OCI-LY7 (cell line): Measurements from ENCODE around the gene UBA1. TPM values are rescaled to one million over a fixed set of nuclear protein-coding genes. Genes with fewer than 3 reads are reported as not detected.

ENCODE experiments used
- BruUV-seq: library from RNA; stranded (reverse); fragments of 400-500 nt; replicated peaks from 2 replicates; lab custom pipeline; 2021; lab: Mats Ljungman, UMichigan
- CTCF ChIA-PET: fragments of 300-600 bp; sonication (Branson Sonifier 250); formaldehyde crosslinking; loops from one replicate; lab custom pipeline; 2022; ENCODE audit warnings: antibody characterized with exemption; ENCODE audit not compliant: unreplicated experiment; lab: Charles Lee
- POLR2A ChIA-PET: fragments of 300-600 bp; sonication (Branson Sonifier 250); formaldehyde crosslinking; loops from one replicate; lab custom pipeline; 2022; ENCODE audit warnings: antibody characterized with exemption; lab: Charles Lee
- DNase-seq: peaks from one replicate; pipeline ENCODE4 v3.0.0-alpha.2; 2015; ENCODE audit warnings: low spot score
- H2AFZ ChIP-seq: fragments of 200-600 bp; sonication (generic), shearing (Covaris generic); 2 replicates; pipeline ENCODE4 v1.6.1; 2014; ENCODE audit warnings: mild to moderate bottlenecking, antibody characterized with exemption, low read length, moderate library complexity
- H3K27ac ChIP-seq: fragments of 200-600 bp; sonication (generic); 2 replicates; pipeline ENCODE4 v1.5.1; 2014; ENCODE audit warnings: mixed run types, low read depth, mild to moderate bottlenecking, moderate library complexity, low read length, inconsistent platforms; ENCODE audit not compliant: poor library complexity, severe bottlenecking
- H3K36me3 ChIP-seq: fragments of 200-600 bp; sonication (generic); 2 replicates; pipeline ENCODE4 v1.6.1; 2014; ENCODE audit warnings: mild to moderate bottlenecking, antibody characterized with exemption, low read length, moderate library complexity, mixed read lengths; ENCODE audit not compliant: insufficient read depth
- H3K4me1 ChIP-seq: fragments of 200-600 bp; sonication (generic); 2 replicates; pipeline ENCODE4 v1.5.1; 2014; ENCODE audit warnings: mild to moderate bottlenecking, low read length; ENCODE audit not compliant: insufficient read depth, poor library complexity, severe bottlenecking
- H3K4me2 ChIP-seq: fragments of 200-600 bp; sonication (generic); 2 replicates; pipeline ENCODE4 v1.6.1; 2014; ENCODE audit warnings: mild to moderate bottlenecking, low read length
- H3K4me3 ChIP-seq: fragments of 200-600 bp; sonication (generic); 2 replicates; pipeline ENCODE4 v1.5.1; 2014; ENCODE audit warnings: mild to moderate bottlenecking, low read depth, low read length; ENCODE audit not compliant: poor library complexity, severe bottlenecking
- H3K79me2 ChIP-seq: fragments of 200-600 bp; sonication (generic); 2 replicates; pipeline ENCODE4 v1.6.1; 2016; ENCODE audit warnings: low read depth, mild to moderate bottlenecking, low read length, moderate library complexity, mixed read lengths; ENCODE audit not compliant: insufficient read depth
- H3K9me2 ChIP-seq: fragments of 200-600 bp; sonication (generic); 2 replicates; pipeline ENCODE4 v1.6.1; 2016; ENCODE audit warnings: mild to moderate bottlenecking, low read length, mixed read lengths; ENCODE audit not compliant: insufficient read depth
- H3K9me3 ChIP-seq: fragments of 200-600 bp; sonication (generic); 2 replicates; pipeline ENCODE4 v1.6.1; 2014; ENCODE audit warnings: mild to moderate bottlenecking, mixed run types, low read length, mixed read lengths
- H4K20me1 ChIP-seq: fragments of 200-600 bp; sonication (generic); 2 replicates; pipeline ENCODE4 v1.6.1; 2014; ENCODE audit warnings: mild to moderate bottlenecking, antibody characterized with exemption, low read length, moderate library complexity, mixed read lengths; ENCODE audit not compliant: insufficient read depth
- EZH2phosphoT487 ChIP-seq: fragments of 200-600 bp; sonication (generic); IDR thresholded peaks from 2 replicates; pipeline ENCODE4 v1.6.1; 2018; ENCODE audit warnings: low read depth, borderline replicate concordance, mild to moderate bottlenecking, mixed run types, antibody characterized with exemption, low read length, moderate library complexity, mixed read lengths
- intact Hi-C: fragments of 100-400 bp; cut with micrococcal nuclease; formaldehyde crosslinking; loops from one replicate; pipeline ENCODE4 v1.10.0; 2022; ENCODE audit not compliant: unreplicated experiment
- total RNA-seq, 2 experiments: library from RNA; depleted of rRNA in 1 of 2; stranded (reverse); fragments of >200 nt in 1 of 2; shearing (Covaris generic) in 1 of 2; gene quantifications; 2 replicates each; pipeline ENCODE4 v1.2.3, GENCODE V29; 2014 to 2022
- TF ChIP-seq, protein P1 (sequence below): fragments of 200-600 bp; sonication (generic); conservative IDR thresholded peaks from 2 replicates; pipeline ENCODE4 v1.5.1; 2014; ENCODE audit warnings: mild to moderate bottlenecking, antibody characterized with exemption, low read length, moderate library complexity, mixed read lengths

Gene UBA1
- total RNA-seq, 2 experiments from 2014 or later = 169 to 294 TPM

DNA sequence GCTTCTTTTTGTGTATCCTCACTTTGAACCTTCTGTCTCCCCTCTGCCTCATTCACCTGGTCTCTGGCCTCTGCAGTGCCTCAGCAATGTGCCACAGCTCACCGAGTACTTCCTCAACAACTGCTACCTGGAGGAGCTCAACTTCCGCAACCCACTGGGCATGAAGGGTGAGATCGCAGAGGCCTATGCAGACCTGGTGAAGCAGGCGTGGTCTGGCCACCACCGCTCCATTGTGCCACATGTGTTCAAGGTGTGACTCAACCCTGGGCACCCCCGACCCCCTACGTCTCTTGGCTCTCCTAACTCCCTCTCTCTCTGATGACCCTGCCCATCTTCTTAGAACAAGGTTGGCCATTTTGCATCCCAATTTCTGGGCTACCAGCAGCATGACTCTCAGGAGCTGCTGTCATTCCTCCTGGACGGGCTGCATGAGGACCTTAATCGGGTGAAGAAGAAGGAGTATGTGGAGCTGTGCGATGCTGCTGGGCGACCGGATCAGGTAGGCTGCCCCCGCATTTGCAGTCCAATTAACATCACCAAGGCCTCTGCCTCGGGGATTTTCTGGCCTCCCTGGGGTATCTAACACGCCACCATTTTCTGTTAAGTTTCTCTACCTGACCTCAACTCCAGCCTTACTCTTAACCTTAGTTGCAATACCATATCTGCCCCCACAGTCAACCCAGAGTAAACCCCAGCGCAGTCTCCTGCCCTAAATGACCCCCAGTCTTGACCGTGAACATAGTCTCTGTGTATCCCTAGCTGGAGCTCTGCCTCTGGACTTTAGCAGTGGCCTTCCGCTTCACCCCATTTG is 47.8 kb downstream of the UBA1 start:
- H2AFZ ChIP-seq = no peak overlapping the region
- peaks cover 19% of the 10 kb centered on the region for H3K79me2 ChIP-seq
- peaks cover 3% of the 10 kb centered on the region for H3K4me1 ChIP-seq
- H3K4me3 ChIP-seq = no peak overlapping the region
- H3K4me2 ChIP-seq = no peak overlapping the region
- BruUV-seq = no TSS peak
- TF ChIP-seq, protein P1, sequence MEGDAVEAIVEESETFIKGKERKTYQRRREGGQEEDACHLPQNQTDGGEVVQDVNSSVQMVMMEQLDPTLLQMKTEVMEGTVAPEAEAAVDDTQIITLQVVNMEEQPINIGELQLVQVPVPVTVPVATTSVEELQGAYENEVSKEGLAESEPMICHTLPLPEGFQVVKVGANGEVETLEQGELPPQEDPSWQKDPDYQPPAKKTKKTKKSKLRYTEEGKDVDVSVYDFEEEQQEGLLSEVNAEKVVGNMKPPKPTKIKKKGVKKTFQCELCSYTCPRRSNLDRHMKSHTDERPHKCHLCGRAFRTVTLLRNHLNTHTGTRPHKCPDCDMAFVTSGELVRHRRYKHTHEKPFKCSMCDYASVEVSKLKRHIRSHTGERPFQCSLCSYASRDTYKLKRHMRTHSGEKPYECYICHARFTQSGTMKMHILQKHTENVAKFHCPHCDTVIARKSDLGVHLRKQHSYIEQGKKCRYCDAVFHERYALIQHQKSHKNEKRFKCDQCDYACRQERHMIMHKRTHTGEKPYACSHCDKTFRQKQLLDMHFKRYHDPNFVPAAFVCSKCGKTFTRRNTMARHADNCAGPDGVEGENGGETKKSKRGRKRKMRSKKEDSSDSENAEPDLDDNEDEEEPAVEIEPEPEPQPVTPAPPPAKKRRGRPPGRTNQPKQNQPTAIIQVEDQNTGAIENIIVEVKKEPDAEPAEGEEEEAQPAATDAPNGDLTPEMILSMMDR = no peak
- no peak for TF ChIP-seq EZH2phosphoT487
- H3K36me3 ChIP-seq = peaks cover 29% of the 10 kb centered on the region
- intact Hi-C loops = no loop called here
- ChIA-PET CTCF (interaction anchor here (0.5 kb wide), 1 partner anchor 264 kb away, joined by 8 read pairs; no protein-coding TSS in a partner anchor), POLR2A (no interaction called here)
- no peak for DNase-seq
- H3K9me3 ChIP-seq = no peaks in the 10 kb centered on the region
- no peaks in the 10 kb centered on the region for H3K9me2 ChIP-seq
- no peak overlapping the region for H3K27ac ChIP-seq
- no peaks in the 10 kb centered on the region for H4K20me1 ChIP-seq

DNA sequence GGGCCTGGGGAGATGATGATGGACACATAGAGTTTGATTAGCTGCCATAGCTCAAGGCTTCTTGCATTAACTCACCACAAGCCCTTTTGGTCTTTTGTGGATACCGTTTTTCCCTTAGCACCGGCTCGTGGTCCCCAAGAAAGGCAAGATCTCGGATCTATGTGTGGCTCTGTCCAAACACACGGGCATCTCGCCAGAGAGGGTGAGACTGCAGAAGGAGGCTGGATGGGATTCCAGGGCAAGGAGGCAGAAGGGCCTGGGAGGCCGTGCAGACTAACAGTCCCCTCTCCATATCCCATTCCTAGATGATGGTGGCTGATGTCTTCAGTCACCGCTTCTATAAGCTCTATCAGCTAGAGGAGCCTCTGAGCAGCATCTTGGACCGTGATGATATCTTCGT is 48.7 kb downstream of the UBA1 start:
- H3K9me2 ChIP-seq = no peaks in the 10 kb centered on the region
- no TSS peak for BruUV-seq
- POLR2A ChIA-PET = no interaction called here
- H3K36me3 ChIP-seq = peaks cover 29% of the 10 kb centered on the region
- TF ChIP-seq, protein P1 = no peak
- H4K20me1 ChIP-seq = no peaks in the 10 kb centered on the region
- H3K4me3 ChIP-seq = no peak overlapping the region
- no peak overlapping the region for H3K4me2 ChIP-seq
- no peak overlapping the region for H3K27ac ChIP-seq
- peaks cover under 1% of the 10 kb centered on the region for H3K4me1 ChIP-seq
- no peak for DNase-seq
- H3K79me2 ChIP-seq = peaks cover 10% of the 10 kb centered on the region
- no peak overlapping the region for H2AFZ ChIP-seq
- intact Hi-C loops = no loop called here
- CTCF ChIA-PET = no interaction called here
- H3K9me3 ChIP-seq = no peaks in the 10 kb centered on the region

DNA sequence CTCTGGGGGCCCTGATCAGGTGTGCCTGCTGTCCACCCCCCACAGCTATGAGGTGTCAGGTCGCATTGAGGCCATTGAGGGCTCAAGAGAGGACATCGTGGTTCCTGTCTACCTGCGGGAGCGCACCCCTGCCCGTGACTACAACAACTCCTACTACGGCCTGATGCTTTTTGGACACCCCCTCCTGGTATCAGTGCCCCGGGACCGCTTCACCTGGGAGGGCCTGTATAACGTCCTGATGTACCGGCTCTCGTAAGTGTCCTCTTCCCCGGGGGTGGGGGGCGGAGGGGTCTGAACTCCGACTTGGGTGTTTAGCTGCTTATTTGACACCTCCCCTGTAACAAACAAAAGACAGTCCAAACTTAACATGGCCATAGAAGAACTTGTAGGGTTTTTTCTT is 49.7 kb downstream of the UBA1 start:
- ChIA-PET CTCF (no interaction called here), POLR2A (no interaction called here)
- no peak overlapping the region for H3K27ac ChIP-seq
- H3K4me2 ChIP-seq = no peak overlapping the region
- H3K9me3 ChIP-seq = no peaks in the 10 kb centered on the region
- H3K36me3 ChIP-seq = peaks cover 29% of the 10 kb centered on the region
- H3K4me3 ChIP-seq = no peak overlapping the region
- no peaks in the 10 kb centered on the region for H3K9me2 ChIP-seq
- H3K4me1 ChIP-seq = no peaks in the 10 kb centered on the region
- 0 out of 2 replicates have a peak, but pooled peaks cover 3% of the 10 kb centered on the region for H3K79me2 ChIP-seq
- no TSS peak for BruUV-seq
- no peak for DNase-seq
- H4K20me1 ChIP-seq = no peaks in the 10 kb centered on the region
- intact Hi-C loops = no loop called here
- TF ChIP-seq, protein P1 = no peak
- TF ChIP-seq EZH2phosphoT487 = no peak
- no peak overlapping the region for H2AFZ ChIP-seq
